Stimulated activated naive CD8-positive, alpha-beta T cell treated with anti-CD3 and anti-CD28 coated beads, Interleukin-15, Interleukin-2, amounts not matched to agents 100 ng/mL and 50 ng/mL, for 24 hours (primary cell): ENCODE results near the gene GLRB.
"Not testable (repeated sequence)": the region's sequence is repeated elsewhere in the genome, so short reads cannot be mapped to it uniquely, and the experiment has no call there.

Source experiments
- H3K27ac Mint-ChIP-seq: one replicate; pipeline ENCODE4 v1.8.0; 2021; ENCODE audit warnings: mild to moderate bottlenecking, mixed read lengths
- H3K27me3 Mint-ChIP-seq: one replicate; pipeline ENCODE4 v1.8.0; 2021; ENCODE audit warnings: mixed read lengths
- H3K36me3 Mint-ChIP-seq: one replicate; pipeline ENCODE4 v1.8.0; 2021; ENCODE audit warnings: low read depth, mixed read lengths
- H3K4me1 Mint-ChIP-seq: one replicate; pipeline ENCODE4 v1.8.0; 2021; ENCODE audit warnings: low read depth, mixed read lengths
- H3K4me3 Mint-ChIP-seq: one replicate; pipeline ENCODE4 v1.8.0; 2021; ENCODE audit warnings: mild to moderate bottlenecking, mixed read lengths
- H3K9me3 Mint-ChIP-seq: one replicate; pipeline ENCODE4 v1.8.0; 2021; ENCODE audit warnings: mixed read lengths

GLRB gene

DNA sequence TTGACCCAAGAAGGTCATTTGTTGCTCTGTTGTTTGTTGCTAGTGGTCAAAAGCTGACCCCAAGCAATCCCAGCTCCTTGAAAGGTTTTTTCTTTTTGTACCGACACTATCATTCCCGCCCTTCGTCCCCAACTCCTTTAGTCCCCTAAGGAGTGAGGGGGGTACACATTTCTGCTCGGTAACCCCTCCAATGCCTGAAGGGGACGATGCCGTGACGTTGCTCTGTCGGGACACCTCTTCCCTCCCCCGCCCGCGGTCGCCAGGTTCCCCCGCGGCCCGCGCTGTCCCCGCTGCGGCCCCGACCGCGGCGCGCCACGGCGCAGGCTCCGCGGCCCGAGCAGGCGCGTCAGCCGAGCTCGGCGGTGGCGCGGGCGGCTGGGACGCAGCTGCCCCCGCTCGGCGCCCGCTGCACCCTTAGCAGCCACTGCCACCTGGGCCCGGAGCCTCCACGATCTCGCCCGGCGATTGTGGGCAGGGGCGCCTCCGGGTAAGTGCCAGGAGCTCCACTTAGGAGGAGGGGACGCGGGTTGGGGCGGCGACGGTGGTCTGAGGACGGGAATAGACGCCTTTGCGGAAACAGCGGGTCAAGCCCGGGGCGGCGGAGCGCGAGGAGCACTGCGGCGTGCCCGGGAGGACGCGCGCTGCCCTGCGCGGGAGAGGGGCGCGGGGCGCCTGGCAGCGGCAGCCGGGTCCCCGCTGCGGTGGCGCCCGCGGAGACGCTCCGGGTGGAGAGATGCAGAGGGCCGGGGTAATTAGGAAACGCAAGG is at the start of gene GLRB:
Gene GLRB (plus strand): TSS at position 340 of the 767 bp plus-strand sequence. CDS start 1,875 bp downstream, outside the sequence.
- no peak within 1 kb of the TSS for H3K4me3 Mint-ChIP-seq
- H3K9me3 Mint-ChIP-seq, result no peaks in the 10 kb centered on the region
- H3K27ac Mint-ChIP-seq, result no peak within 1 kb of the TSS
- peaks cover 40% of the 10 kb centered on the region for H3K27me3 Mint-ChIP-seq
- no peaks in the 10 kb centered on the region for H3K36me3 Mint-ChIP-seq
- no peaks in the 10 kb centered on the region for H3K4me1 Mint-ChIP-seq

GRCh38 chr4:157035471-157035870 is 40.5 kb upstream of the GLRB start:
- no peaks in the 10 kb centered on the region for H3K27me3 Mint-ChIP-seq
- no peaks in the 10 kb centered on the region for H3K4me1 Mint-ChIP-seq

GRCh38 chr4:157040405-157040804 is 35.5 kb upstream of the GLRB start:
- H3K4me1 Mint-ChIP-seq, result no peaks in the 10 kb centered on the region
- no peak overlapping the region for H3K4me3 Mint-ChIP-seq
- H3K36me3 Mint-ChIP-seq, result no peaks in the 10 kb centered on the region
- no peaks in the 10 kb centered on the region for H3K27me3 Mint-ChIP-seq
- no peak overlapping the region for H3K27ac Mint-ChIP-seq
- H3K9me3 Mint-ChIP-seq, result no peaks in the 10 kb centered on the region

More at GRCh38 chr4:157035471-157035870, 40.5 kb upstream of the GLRB start:
- Mint-ChIP-seq H3K27ac (no peak overlapping the region), H3K4me3 (no peak overlapping the region), H3K36me3 (no peaks in the 10 kb centered on the region), H3K9me3 (no peaks in the 10 kb centered on the region)

DNA sequence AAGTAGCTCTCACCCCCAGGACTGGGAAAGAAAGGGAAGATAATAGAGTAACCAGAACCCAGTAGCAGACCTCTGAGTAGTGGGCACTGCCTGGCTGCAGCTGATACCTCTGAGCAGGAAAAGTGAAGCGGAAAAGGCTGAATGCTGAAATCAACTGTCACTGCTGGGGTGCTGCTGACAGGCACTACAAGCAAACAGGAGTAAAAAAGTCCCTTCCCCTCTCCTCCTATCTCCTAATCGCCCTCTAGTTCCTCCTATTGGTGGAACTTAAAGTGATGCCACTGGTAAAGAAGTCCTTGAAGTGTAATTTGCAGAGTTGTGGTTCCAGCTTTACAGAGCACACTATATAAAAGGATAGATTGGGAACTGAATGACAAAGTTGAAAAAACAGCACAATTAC is 32.8 kb upstream of the GLRB start:
- no peaks in the 10 kb centered on the region for H3K9me3 Mint-ChIP-seq
- no peak overlapping the region for H3K4me3 Mint-ChIP-seq
- H3K4me1 Mint-ChIP-seq, result no peaks in the 10 kb centered on the region
- H3K36me3 Mint-ChIP-seq, result no peaks in the 10 kb centered on the region
- H3K27me3 Mint-ChIP-seq, result no peaks in the 10 kb centered on the region
- H3K27ac Mint-ChIP-seq, result no peak overlapping the region

DNA sequence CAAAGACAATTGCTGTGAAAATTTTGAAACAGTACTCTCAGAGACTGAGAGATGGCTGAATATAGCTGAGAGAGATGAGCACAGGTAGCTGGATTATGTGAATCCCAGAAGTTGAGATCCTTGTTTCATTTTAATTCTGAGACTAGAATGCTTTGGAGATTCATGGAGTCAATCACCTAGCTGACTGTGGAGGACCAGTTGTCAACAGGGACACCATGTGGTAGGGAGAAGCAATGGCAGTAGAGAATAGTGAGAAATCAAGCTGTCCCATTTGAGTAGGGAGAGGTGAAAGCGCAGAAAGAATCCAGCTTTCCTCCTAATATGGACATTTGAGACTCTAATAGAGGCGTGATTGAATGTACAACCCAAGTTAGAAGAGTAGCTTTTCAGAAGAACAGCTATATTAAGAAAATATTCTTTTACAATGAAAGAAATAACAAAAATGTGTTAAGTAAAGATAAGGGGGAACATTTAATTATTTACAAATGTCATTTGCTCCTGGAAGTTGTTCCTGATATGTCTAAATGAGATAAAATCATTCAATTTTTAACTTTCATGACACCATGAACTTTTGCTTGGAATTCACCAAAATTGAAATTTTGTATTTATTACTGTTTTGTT is 30.3 kb upstream of the GLRB start:
- H3K27ac Mint-ChIP-seq, result no peak overlapping the region
- no peaks in the 10 kb centered on the region for H3K36me3 Mint-ChIP-seq
- H3K4me1 Mint-ChIP-seq, result no peaks in the 10 kb centered on the region
- H3K9me3 Mint-ChIP-seq, result no peaks in the 10 kb centered on the region
- H3K27me3 Mint-ChIP-seq, result no peaks in the 10 kb centered on the region
- no peak overlapping the region for H3K4me3 Mint-ChIP-seq

DNA sequence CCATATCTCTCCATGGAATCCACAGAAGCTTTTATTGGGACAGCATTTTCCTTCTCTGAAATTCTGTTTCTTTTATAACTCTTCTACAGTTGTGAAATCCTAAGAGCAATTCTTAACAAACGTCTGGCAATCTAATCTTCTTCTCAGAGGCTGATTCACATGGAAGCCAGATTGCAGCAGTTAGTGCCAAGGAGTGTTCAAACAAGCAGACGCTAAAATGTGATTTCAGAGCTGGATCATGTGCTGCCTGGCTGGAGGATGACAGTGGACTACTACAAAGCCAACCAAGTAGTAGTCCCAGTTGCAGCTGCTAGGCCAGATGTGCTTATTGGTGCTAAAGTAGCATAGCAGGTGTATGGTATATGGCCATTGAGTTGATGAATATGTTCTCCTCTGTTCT is 27.7 kb upstream of the GLRB start:
- Mint-ChIP-seq H3K4me1 (no peaks in the 10 kb centered on the region), H3K4me3 (no peak overlapping the region)

DNA sequence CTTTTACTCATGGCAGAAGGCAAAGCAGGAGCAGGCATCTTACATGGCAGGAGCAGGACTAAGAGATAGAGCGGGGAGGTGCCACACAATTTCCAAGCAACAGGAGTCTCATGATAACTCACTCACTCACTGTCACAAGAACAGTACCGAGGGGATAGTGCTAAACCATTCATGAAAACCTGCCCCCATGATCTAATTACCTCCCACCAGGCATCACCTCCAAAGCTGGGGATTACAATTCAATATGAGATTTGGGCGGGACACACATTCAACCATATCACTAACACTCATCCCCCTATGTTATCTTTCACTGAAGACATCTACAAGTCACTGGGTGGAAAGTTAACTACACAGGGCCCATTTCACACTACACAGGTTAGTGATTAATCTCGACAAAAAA is 25.4 kb upstream of the GLRB start:
- H3K27me3 Mint-ChIP-seq, result no peaks in the 10 kb centered on the region
- H3K9me3 Mint-ChIP-seq, result peaks cover 3% of the 10 kb centered on the region
- H3K27ac Mint-ChIP-seq, result no peak overlapping the region
- no peaks in the 10 kb centered on the region for H3K4me1 Mint-ChIP-seq
- no peaks in the 10 kb centered on the region for H3K36me3 Mint-ChIP-seq
- no peak overlapping the region for H3K4me3 Mint-ChIP-seq

More for the DNA sequence above, 27.7 kb upstream of the GLRB start:
- H3K9me3 Mint-ChIP-seq, result peaks cover 3% of the 10 kb centered on the region
- no peaks in the 10 kb centered on the region for H3K27me3 Mint-ChIP-seq
- no peak overlapping the region for H3K27ac Mint-ChIP-seq
- no peaks in the 10 kb centered on the region for H3K36me3 Mint-ChIP-seq

DNA sequence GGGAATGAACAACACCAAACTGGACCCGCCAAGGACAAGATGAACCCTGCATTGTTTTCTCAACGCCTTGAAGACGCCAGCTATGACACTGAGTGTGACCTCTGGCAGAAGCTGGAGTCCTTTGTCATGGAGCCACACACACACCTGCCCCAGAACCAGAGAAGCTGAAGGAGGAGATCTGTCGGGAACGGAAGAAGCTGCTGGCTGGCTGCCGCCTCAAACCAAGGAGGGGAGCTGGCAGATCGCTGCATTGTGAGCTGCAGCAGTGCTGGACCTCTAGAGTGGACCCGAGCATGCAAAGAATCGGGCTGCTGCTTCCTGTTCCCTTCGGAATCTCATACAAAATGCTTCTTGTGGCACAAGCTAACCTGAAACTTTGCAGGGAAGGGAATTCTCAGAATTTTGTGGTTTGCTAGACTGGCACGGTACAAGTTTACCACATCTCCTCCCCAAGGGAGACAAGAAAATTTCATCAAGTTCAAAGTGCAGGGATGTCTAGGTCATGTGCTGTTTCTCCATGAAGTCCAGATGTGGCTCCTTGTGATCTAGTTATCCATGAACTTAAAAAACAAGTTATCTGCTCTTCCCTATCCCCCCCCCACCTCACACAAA is 23.4 kb upstream of the GLRB start:
- Mint-ChIP-seq H3K27me3 (no peaks in the 10 kb centered on the region), H3K9me3 (peaks cover 3% of the 10 kb centered on the region), H3K4me1 (no peaks in the 10 kb centered on the region), H3K36me3 (no peaks in the 10 kb centered on the region), H3K4me3 (no peak overlapping the region), H3K27ac (no peak overlapping the region)

GRCh38 chr4:157057218-157057617 is 18.7 kb upstream of the GLRB start:
- Mint-ChIP-seq H3K9me3 (no peaks in the 10 kb centered on the region), H3K36me3 (no peaks in the 10 kb centered on the region), H3K4me3 (no peak overlapping the region), H3K27ac (no peak overlapping the region), H3K4me1 (no peaks in the 10 kb centered on the region), H3K27me3 (no peaks in the 10 kb centered on the region)

DNA sequence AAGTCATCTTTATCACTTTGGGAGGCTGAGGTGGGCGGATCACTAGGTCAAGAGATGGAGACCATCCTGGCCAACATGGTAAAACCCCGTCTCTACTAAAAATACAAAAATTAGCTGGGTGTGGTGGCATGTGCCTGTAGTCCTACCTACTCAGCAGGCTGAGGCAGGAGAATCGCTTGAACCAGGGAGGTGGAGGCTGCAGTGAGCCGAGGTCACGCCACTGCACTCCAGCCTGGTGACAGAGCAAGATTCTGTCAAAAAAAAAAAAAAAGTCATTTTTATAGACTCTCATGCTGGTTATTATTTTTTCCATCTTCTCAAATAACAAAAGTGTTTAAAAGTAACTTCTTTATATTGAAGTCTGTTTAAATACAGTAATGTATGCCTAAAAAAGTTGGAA is 17.1 kb upstream of the GLRB start:
- not testable (repeated sequence) for H3K4me3 Mint-ChIP-seq, H3K36me3 Mint-ChIP-seq, H3K4me1 Mint-ChIP-seq, H3K9me3 Mint-ChIP-seq, H3K27me3 Mint-ChIP-seq, H3K27ac Mint-ChIP-seq

- Mint-ChIP-seq H3K4me1 (no peaks in the 10 kb centered on the region), H3K36me3 (no peaks in the 10 kb centered on the region), H3K4me3 (no peak overlapping the region), H3K27ac (no peak overlapping the region), H3K9me3 (no peaks in the 10 kb centered on the region), H3K27me3 (peaks cover 31% of the 10 kb centered on the region)
These were observed 3.9 kb upstream of the GLRB start for GRCh38 chr4:157072002-157072401.

GRCh38 chr4:157075401-157075800 is 549 bp upstream of the GLRB start:
- H3K27me3 Mint-ChIP-seq, result peaks cover 40% of the 10 kb centered on the region
- no peak overlapping the region for H3K27ac Mint-ChIP-seq
- H3K4me1 Mint-ChIP-seq, result no peaks in the 10 kb centered on the region
- H3K4me3 Mint-ChIP-seq, result no peak overlapping the region
- no peaks in the 10 kb centered on the region for H3K9me3 Mint-ChIP-seq
- H3K36me3 Mint-ChIP-seq, result no peaks in the 10 kb centered on the region

- Mint-ChIP-seq H3K27ac (no peak overlapping the region), H3K9me3 (no peaks in the 10 kb centered on the region), H3K4me1 (no peaks in the 10 kb centered on the region), H3K27me3 (peaks cover 40% of the 10 kb centered on the region), H3K4me3 (no peak overlapping the region), H3K36me3 (no peaks in the 10 kb centered on the region)
These were observed 613 bp downstream of the GLRB start for GRCh38 chr4:157076578-157076947.

- peaks cover 26% of the 10 kb centered on the region for H3K27me3 Mint-ChIP-seq
- no peak overlapping the region for H3K4me3 Mint-ChIP-seq
- no peaks in the 10 kb centered on the region for H3K36me3 Mint-ChIP-seq
- H3K27ac Mint-ChIP-seq, result no peak overlapping the region
- H3K4me1 Mint-ChIP-seq, result no peaks in the 10 kb centered on the region
- H3K9me3 Mint-ChIP-seq, result no peaks in the 10 kb centered on the region
These were observed 3.5 kb downstream of the GLRB start for GRCh38 chr4:157079441-157079840.

GRCh38 chr4:157080605-157081004 is 4.7 kb downstream of the GLRB start:
- Mint-ChIP-seq H3K9me3 (no peaks in the 10 kb centered on the region), H3K27ac (no peak overlapping the region), H3K4me3 (no peak overlapping the region), H3K36me3 (no peaks in the 10 kb centered on the region), H3K4me1 (no peaks in the 10 kb centered on the region), H3K27me3 (peaks cover 17% of the 10 kb centered on the region)
